GM12878 (cell line): ENCODE results near the gene RXFP3.

Experiments
- CTCF ChIP-seq, 3 experiments: IDR thresholded peaks in 2 of 3; conservative IDR thresholded peaks in 1 of 3; 2 replicates each; pipeline ENCODE4 v1.5.1; 2011; ENCODE audit warnings: low read depth in 3 of 3, low read length in 3 of 3, mild to moderate bottlenecking in 3 of 3, control low read depth in 2 of 3, moderate library complexity in 2 of 3, inconsistent platforms in 1 of 3, mixed read lengths in 1 of 3; ENCODE audit not compliant: control insufficient read depth in 2 of 3, insufficient read depth in 1 of 3; ENCODE audit errors: extremely low read depth in 1 of 3
- HDAC2 ChIP-seq: fragments of 200-600 bp; sonication (generic); IDR thresholded peaks from 2 replicates; pipeline ENCODE4 v1.6.1; 2017
- HSF1 ChIP-seq: fragments of 150-350 bp; IDR thresholded peaks from 2 replicates; pipeline ENCODE4 v1.6.1; 2014; ENCODE audit warnings: mild to moderate bottlenecking, low read depth, low read length
- MAX ChIP-seq: IDR thresholded peaks from 2 replicates; pipeline ENCODE4 v1.6.1; 2012; ENCODE audit warnings: low read depth, low read length, improper control_type of control experiment
- PAX5 ChIP-seq: IDR thresholded peaks from 2 replicates; pipeline ENCODE4 v1.6.1; 2011; ENCODE audit warnings: low read depth, low read length, borderline replicate concordance
- POLR2AphosphoS5 ChIP-seq: IDR thresholded peaks from 2 replicates; pipeline ENCODE4 v1.6.1; 2011; ENCODE audit warnings: mild to moderate bottlenecking, low read length, inconsistent platforms
- SUZ12 ChIP-seq: fragments of 200-600 bp; sonication (generic); IDR thresholded peaks from one replicate; pipeline ENCODE4 v1.6.1; 2018; ENCODE audit warnings: antibody characterized with exemption, mild to moderate bottlenecking; ENCODE audit not compliant: unreplicated experiment
- YY1 ChIP-seq: IDR thresholded peaks from 2 replicates; pipeline ENCODE4 v1.6.1; 2011; ENCODE audit warnings: low read depth, mild to moderate bottlenecking, low read length
- TF ChIP-seq, protein P1 (sequence below): fragments of 450-650 bp; IDR thresholded peaks from 2 replicates; pipeline ENCODE4 v1.6.1; 2018; ENCODE audit warnings: borderline replicate concordance, mild to moderate bottlenecking; ENCODE audit not compliant: partially characterized antibody

DNA sequence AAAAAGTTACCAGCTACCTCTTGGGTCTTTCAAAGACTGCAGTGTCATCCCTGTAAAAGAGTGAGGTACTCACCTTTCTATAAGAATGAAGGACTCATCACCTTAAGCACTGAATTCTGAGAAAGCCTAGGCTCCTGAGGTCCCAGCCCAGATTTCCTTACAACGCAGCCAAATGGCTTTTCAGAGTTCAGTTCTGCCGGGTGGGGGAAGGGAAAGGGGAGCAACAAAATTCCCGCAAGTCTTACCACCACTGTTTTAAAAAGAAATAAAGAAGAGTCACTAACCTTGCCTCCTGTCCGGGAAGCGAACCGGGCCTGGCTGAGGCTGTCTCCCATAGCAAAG lies 44.8 kb upstream of the RXFP3 start:
- TF ChIP-seq MAX (no peak), HDAC2 (no peak), CTCF (IDR thresholded peaks at IDR 0.05 in 2 of 3, conservative IDR thresholded peaks at IDR 0.05 in 1 of 3; ENCODE audit: control insufficient read depth in 2 of 3, extremely low read depth in 1 of 3, insufficient read depth in 1 of 3, low read depth in 3 of 3, low read length in 3 of 3) (no peak), SUZ12 (no peak), HSF1 (no peak), POLR2AphosphoS5 (no peak), YY1 (no peak), PAX5 (no peak)
- TF ChIP-seq, protein P1, sequence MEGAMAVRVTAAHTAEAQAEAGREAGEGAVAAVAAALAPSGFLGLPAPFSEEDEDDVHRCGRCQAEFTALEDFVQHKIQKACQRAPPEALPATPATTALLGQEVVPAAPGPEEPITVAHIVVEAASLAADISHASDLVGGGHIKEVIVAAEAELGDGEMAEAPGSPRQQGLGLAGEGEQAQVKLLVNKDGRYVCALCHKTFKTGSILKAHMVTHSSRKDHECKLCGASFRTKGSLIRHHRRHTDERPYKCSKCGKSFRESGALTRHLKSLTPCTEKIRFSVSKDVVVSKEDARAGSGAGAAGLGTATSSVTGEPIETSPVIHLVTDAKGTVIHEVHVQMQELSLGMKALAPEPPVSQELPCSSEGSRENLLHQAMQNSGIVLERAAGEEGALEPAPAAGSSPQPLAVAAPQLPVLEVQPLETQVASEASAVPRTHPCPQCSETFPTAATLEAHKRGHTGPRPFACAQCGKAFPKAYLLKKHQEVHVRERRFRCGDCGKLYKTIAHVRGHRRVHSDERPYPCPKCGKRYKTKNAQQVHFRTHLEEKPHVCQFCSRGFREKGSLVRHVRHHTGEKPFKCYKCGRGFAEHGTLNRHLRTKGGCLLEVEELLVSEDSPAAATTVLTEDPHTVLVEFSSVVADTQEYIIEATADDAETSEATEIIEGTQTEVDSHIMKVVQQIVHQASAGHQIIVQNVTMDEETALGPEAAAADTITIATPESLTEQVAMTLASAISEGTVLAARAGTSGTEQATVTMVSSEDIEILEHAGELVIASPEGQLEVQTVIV, result no peak
